HG02840 (cell line): ENCODE data around the gene APOBEC3B.
A peak's percentile ranks its signal among the peaks of the same experiment; 100 is the strongest.
"Not testable (repeated sequence)": the region's sequence is repeated elsewhere in the genome, so short reads cannot be mapped to it uniquely, and the experiment has no call there.

Experiments
- ATAC-seq: cut with Tn5 transposase; IDR thresholded peaks from one replicate; pipeline ENCODE4 v1.9.1; 2021; ENCODE audit warnings: mild to moderate bottlenecking, moderate library complexity, moderate number of reproducible peaks; ENCODE audit not compliant: unreplicated experiment, low FRiP score

The APOBEC3B gene

DNA sequence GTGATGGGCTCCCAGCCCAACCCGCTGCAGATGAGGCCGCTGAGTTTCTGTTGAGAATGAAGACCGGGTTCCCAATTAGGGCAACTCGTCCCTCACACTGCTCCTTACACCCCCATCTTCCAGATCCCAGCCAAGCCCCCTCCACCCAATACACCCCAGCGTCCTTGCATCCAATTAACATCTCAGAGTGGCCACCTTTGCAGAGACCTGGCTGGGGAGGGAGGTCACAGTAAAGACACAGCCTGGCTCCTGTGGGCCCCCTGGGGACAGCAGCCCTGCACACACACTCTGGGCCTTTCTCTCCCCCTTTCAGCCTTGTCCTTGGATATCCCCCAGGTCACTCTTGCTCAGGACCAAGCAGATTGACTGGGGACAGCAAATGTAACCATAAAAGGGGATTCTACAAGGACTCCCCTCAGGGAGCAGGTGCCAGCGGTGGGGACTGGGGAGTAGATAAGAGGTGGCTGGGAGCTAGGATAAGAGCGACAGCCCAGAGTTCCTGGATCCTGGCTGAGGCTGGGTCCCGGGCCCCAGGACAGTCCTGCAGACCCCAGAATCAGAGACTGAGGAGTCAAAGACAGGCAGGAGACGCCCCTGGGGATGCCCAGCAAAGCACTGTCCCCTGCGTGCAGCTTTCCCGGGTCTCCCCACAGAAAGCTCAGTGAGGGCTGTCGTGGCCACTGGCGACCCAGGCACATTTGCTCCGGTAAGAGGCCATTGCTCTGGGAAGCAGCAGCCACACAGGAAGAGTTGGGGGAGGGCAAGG is 16.4 kb upstream of the APOBEC3B start:
- ATAC-seq: no peak

GRCh38 chr22:38966380-38966702 is 15.8 kb upstream of the APOBEC3B start:
- ATAC-seq: no peak

DNA sequence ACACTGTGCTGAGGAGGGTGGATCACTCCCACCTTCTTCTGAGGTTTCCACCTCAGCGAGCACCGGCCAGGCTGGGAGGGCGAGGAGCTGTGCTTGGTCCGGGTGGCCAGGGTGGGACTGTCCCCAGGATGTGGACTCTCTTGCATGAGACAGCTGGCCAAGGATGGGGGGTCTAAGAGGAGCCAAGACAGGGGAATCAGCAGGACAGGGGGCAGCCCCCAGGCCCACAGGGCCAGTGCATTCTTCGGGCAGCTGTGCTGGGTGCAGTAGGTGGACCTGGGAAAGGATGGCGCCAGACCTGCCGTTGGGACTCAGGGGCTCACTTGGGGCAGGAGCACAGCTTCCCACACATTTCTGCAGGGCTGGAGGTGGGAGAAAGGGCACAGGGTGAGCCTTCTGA is 15.2 kb upstream of the APOBEC3B start:
- no peak for ATAC-seq

GRCh38 chr22:38967451-38968450 is 14.4 kb upstream of the APOBEC3B start:
- ATAC-seq: no peak

DNA sequence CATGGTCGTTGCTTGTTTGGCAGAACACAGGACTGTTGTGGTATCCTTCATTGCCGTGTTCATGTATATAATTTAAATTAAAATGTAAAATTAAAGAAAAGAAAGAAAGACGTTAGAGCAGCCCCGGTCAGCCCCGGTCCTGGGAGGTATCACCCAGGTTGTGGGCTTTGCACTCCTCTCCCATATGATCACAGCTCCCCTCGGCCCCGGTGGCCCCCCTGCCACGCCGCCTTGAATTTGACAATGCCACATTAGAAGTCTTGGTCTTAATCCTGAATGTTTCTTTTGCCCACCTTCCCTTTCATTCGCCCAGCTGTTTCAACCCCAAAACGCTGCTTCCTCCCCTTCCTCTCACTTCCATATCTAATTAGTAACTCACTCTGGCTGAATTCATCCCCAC is 13.3 kb upstream of the APOBEC3B start:
- no peak for ATAC-seq

DNA sequence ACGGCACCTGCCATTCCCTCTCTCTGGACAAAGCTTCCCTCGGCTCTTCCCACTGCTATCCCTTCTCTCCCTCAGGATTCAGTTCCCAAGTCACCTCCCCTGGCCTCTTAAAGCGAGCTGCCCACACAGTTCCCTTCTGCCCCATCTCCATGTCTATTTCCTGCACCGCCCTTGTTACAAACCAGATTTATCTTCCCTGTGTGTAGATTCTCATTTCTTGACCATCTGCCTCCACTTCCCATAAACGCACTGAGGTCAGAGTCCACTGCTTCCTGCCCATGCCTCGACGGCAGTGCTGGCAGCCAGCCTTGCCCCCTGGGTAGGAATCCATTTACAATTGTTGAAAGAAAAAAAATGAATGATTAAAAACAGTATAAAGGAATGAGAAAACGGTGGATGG is 11.6 kb upstream of the APOBEC3B start:
- no peak for ATAC-seq

- ATAC-seq: no peak
These were observed 10.9 kb upstream of the APOBEC3B start for GRCh38 chr22:38971202-38971601.

- ATAC-seq: no peak
These were observed 10.4 kb upstream of the APOBEC3B start for GRCh38 chr22:38971791-38972190.

DNA sequence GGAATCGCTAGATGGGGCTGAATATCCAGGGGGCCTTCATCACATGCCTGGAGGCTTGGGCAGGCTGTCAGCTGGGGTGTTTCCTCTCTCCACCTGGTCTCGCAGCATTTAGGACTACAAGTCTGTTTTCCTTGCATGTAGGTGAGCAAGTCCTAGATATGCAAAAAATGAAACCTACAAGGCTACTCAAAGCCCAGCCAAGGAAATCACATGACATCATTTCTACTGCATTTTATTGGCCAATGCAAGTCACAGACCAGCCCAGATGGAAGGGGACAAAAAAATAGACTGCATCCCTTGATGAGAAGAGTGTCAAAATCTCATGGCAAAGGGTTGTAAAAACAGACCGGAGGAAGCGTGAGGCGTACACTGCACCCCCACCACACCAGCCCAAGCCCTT is 9.6 kb upstream of the APOBEC3B start:
- ATAC-seq: no peak

DNA sequence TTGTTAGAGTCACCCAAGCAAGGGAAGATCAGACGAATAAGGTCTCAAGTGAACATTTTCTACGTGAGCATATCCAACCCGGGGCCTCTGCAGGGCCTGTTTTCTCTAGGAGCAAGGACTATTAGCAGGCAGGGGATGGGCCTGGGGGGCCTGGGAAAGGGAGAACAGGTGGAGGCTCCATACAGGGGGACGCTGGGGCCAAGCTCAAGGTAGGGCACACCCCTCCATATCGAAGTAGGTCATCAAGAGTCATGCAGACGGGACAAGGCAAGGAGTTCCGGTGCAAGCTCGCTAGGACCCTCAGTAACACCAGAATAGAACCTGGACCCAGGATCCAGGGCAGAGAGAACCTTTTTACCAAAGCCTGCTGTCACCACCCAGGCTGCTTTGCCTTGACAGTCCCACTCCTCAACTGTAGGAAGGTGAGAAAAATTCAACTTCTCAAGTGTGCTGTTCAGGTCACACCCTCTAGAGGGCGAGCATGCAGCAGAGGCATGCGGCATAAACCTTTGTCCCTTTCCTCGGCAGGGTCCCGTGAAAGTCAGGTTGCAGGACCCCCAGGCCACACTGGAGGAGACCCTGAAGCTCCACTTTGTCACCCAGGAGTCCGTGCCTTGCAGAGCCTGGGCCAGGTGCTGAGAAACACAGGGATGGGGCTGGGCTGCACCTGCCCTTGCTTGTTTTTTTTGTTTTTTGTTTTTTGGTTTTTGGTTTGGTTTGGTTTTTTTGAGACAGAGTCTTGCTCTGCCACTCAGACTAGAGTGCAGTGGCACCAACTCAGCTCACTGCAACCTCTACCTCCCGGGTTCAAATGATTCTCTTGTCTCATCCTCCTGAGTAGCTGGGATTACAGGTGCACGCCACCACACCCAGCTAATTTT is 8.6 kb upstream of the APOBEC3B start:
- no peak for ATAC-seq

GRCh38 chr22:38974170-38974825 is 7.8 kb upstream of the APOBEC3B start:
- no peak for ATAC-seq

- ATAC-seq: no peak
These were observed 7.3 kb upstream of the APOBEC3B start for GRCh38 chr22:38974826-38975175.

DNA sequence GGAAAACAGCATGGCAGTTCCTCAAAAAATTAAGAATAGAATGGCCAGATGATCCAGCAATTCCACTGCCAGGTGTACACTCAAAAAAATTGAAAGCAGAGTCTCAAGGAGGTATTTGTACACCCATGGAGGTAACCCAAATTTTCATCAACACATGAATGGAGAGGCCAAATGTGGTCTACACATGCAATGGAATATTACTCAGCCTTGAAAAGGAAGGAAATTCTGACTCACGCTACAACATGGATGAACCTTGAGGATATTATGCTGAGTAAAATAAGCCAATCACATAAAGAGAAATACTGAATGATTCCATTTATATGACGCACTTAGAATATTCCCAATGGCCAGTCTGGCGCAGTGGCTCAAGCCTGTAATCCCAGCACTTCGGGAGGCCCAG is 4.9 kb upstream of the APOBEC3B start:
- ATAC-seq: not testable (repeated sequence)

GRCh38 chr22:38980587-38980986 is 1.6 kb upstream of the APOBEC3B start:
- not testable (repeated sequence) for ATAC-seq

DNA sequence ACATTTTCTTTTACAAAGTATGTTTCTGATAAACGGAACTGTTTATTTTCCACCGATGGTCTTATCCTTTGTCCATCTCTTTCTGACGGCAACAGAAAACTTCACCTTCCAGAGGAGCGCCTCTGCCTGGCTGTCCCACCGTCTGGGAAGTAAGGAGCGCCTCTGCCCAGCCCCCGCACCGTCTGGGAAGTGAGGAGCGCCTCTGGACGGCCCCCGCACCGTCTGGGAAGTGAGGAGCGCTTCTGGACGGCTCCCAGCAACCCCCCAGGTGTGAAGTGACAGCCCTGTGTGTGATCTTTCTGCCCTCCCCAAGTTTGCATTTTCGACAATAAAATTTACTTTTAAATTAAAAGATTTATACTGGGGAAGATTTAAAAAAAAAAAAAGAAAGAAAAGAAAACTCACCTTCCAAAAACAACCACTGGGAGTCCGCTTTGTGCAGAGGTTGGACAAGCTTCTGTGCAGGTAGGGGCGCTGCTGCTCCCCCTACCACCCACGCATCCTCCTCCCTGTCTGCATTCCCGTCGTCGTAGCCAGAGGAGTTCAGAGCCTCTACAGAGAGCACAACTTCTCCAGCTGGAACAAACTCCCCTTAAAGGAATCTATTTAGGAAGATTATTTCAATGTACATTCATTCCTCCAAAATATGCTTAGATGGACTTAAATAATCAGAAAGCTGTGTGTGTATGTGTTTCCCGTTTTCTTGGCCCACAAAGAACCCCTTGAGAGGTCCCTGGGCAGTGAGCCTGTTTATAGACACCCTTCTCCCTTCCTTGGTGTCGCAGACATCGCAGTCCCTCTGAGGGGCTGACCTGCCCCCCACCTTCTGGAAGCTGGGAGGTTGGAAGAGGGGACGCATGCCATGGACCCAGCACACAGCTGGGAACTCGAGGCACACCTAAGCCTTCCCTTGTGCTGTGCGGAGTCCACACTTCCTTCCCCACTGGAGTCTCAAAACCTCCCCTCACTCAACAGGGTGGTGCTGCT is 849 bp upstream of the APOBEC3B start:
- ATAC-seq: peak; percentile 3

DNA sequence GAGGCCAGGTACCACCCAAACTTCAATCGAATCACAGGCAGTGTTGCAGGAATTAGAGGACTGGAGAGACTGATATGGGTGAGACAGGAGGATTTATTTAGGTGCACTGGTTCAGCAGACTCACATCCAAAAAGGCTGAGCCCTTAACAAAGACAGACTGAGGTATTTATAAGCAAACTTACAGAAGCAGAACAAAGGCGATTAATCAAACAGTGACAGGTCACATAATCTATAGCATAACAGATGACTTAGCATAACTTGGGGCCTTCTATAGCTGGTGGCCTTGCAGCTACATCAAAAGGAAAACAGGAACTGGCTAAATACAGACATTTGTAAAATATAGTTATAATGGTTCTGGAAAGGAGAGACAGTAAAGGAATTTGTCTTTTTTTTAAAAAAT is 2.1 kb downstream of the APOBEC3B start:
- ATAC-seq: no peak

GRCh38 chr22:38984784-38985757 is 2.9 kb downstream of the APOBEC3B start:
- ATAC-seq: peak; percentile 74

- ATAC-seq: no peak
These were observed 4.5 kb downstream of the APOBEC3B start for GRCh38 chr22:38986629-38987028.
